Measurements from ENCODE around the gene CCDC83. TPM values are rescaled to one million over a fixed set of nuclear protein-coding genes. Genes with fewer than 3 reads are reported as not detected.

Gene CCDC83
- total and polyA plus RNA-seq, 5 donors, result not detected

DNA sequence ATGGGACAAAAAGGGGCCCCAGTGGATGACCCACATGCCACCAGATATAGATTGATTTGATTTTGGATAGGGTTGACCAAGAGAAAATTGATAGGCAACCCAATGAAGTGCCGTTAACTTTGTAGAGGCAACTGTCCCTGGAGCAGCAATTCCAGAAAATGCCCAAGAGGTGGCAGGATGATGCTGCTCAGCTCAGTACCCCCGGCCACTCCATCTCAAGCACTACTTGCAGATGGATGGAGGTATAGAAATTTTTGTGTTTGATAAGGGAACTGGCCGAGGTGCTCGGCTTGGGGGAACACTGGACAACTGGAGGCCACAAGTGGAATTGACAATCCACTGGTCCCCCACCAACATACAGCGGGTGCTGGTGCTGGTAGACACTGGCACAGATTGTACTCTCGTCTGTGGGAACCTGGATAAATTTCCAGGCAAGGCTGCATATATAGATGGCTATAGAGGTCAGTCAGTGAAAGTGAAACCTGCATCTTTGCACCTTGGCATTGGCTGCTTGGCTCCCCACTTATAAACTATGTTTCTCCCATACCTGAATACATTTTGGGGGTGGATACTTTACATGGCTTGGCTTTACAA lies 86.3 kb downstream of the CCDC83 start:
- Histone ChIP-seq H3K4me1 (ENCODE audit: control insufficient read depth, insufficient read depth, low read length) (peaks cover 3% of the 10 kb centered on the region), H3K9me3 (ENCODE audit: control insufficient read depth, low read length) (no peaks in the 10 kb centered on the region), H3K27ac (ENCODE audit: low read length) (no peak overlapping the region), H3K4me3 (ENCODE audit: low read length) (no peak overlapping the region), H3K27me3 (ENCODE audit: control insufficient read depth, insufficient read depth) (no peaks in the 10 kb centered on the region)
- DNase-seq (peak; percentile 41 to 71 (median 53)), ATAC-seq (peak; percentile 75 to 77)
- intact Hi-C loops (cut with DNase I), result loop anchor here in 3 of 4 donors (2.0 to 10.0 kb wide), 5 partner anchors 73 to 351 kb away; no protein-coding TSS in a partner anchor
- 17% methylated on average over 6 of the region's 6 CpGs for WGBS

DNA sequence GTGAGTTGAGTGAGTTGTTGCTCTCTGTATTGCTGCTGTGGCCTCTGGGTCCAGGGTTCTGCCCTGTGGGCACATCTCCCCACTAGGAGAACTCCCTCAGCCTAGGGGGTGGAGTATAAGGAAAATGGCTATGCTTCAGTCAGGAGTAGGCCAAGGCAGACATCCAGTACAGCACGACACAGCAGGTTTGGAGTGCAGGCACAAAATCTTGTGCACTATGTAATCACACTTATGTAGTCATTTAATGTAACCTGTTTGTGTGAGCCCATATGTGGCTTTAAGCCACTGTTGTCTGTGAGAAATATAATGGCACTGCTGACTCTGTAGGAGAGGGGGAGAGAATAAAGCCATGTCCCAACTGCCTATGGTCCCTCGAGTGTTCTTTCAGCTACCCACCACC lies 90.1 kb downstream of the CCDC83 start:
- Histone ChIP-seq H3K4me3 (ENCODE audit: low read length) (no peak overlapping the region), H3K9me3 (ENCODE audit: control insufficient read depth, low read length) (no peaks in the 10 kb centered on the region), H3K27ac (ENCODE audit: low read length) (no peak overlapping the region), H3K27me3 (ENCODE audit: control insufficient read depth, insufficient read depth) (no peaks in the 10 kb centered on the region), H3K4me1 (ENCODE audit: control insufficient read depth, insufficient read depth, low read length) (peaks cover 7% of the 10 kb centered on the region)
- no peak for DNase-seq
- intact Hi-C loops (cut with DNase I), result loop anchor here in 2 of 4 donors (10.0 kb wide), 2 partner anchors 70 to 270 kb away; no protein-coding TSS in a partner anchor
- 94% methylated on average over 2 of the region's 2 CpGs for WGBS
- ATAC-seq, result no peak

DNA sequence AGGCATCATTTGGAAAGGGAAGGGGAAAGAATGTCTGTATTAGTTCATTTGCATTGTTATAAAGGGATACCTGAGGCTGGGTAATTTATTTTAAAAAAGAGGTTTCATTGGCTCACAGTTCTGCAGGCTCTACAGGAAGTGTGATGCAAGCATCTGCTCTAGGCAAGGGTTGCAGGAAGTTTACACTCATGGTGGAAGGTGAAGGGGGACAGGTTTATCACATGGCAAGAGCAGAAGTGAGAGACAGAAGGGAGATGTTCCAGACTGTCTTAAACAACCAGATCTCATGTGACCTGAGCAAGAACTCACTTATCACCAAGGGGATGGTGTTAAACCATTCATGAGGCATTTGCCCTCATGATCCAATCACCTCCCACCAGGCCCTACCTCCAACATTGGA lies 90.6 kb downstream of the CCDC83 start:
- H3K4me3 ChIP-seq (ENCODE audit: low read length), result no peak overlapping the region
- DNase-seq, result no peak
- ATAC-seq, result no peak
- H3K27me3 ChIP-seq (ENCODE audit: control insufficient read depth, insufficient read depth), result no peaks in the 10 kb centered on the region
- H3K9me3 ChIP-seq (ENCODE audit: control insufficient read depth, low read length), result no peaks in the 10 kb centered on the region
- no peak overlapping the region for H3K27ac ChIP-seq (ENCODE audit: low read length)
- intact Hi-C loops (cut with DNase I), result loop anchor here in 2 of 4 donors (10.0 kb wide), 2 partner anchors 69 to 269 kb away; no protein-coding TSS in a partner anchor
- peaks cover 7% of the 10 kb centered on the region for H3K4me1 ChIP-seq (ENCODE audit: control insufficient read depth, insufficient read depth, low read length)

DNA sequence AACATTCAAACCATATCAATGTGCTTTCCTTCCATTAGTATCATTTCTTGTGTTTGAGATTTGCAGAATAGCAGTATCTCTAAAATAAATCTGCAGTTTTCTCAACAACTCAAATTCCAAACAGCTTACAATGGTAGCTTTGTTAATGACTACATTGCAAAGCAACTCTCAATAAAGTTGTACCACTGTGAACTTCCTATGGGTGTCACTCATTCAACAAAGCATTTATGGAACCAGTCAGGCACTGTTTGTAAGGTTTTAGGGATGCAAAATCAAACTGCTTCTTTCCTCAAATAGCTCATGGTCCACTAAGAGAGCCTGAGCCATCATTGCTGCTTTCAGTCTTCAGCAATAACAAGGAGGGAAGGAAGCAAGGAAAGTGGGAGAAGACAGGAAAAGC lies 91.0 kb downstream of the CCDC83 start:
- ATAC-seq, result no peak
- H3K27ac ChIP-seq (ENCODE audit: low read length), result peak overlapping the region; percentile 25
- intact Hi-C loops (cut with DNase I), result loop anchor here in 2 of 4 donors (10.0 kb wide), 2 partner anchors 69 to 269 kb away; no protein-coding TSS in a partner anchor

DNA sequence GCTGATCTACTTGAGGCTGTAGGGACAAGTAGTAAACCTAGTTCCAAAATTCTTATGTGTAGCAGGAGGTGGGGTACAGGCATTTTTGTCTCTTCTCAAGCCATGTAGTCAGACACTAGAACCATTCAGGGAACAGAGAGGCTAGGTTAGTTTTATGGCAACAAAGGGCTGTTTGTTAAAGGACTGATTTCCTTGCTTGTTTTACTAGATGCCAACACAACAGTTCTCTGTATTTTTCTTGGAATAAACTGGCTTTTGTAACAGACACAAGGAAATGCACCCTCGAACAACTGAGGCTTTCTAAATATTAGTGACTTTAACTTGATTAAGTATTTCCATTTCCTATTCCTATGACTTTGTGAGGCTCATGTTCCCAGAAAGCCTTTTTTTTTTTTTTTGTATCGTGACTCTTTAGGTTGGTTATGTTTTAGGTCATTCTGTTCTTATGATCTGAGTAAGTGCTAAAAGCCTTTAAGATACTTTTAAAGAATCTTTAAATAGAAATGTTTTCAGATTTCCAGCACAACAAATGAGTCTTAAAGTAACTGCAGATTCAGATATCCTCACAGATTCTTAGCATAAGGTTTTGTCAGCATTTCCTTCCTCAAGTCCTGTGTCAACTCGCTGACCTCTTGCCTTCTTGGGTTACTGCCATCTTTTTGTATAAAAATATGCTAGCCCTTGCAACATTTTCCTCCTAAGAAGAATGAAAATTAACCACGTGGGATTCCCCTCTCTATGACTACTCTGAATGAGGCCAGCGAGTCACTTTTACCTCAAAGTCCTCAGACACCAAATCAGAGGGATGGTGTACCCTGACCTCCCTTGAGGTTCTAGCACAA lies 92.5 kb downstream of the CCDC83 start:
- WGBS, result 23% methylated on average over 5 of the region's 5 CpGs
- Histone ChIP-seq H3K4me1 (ENCODE audit: control insufficient read depth, insufficient read depth, low read length) (peaks cover 7% of the 10 kb centered on the region), H3K9me3 (ENCODE audit: control insufficient read depth, low read length) (no peaks in the 10 kb centered on the region), H3K27me3 (ENCODE audit: control insufficient read depth, insufficient read depth) (no peaks in the 10 kb centered on the region), H3K27ac (ENCODE audit: low read length) (peak overlapping the region; percentile 77), H3K4me3 (ENCODE audit: low read length) (no peak overlapping the region)
- intact Hi-C loops (cut with DNase I), result loop anchor here in 2 of 4 donors (10.0 kb wide), 2 partner anchors 67 to 267 kb away; no protein-coding TSS in a partner anchor
- DNase-seq, result no peak
- peak; percentile 75 to 80 for ATAC-seq

More for the DNA sequence above, 91.0 kb downstream of the CCDC83 start:
- Histone ChIP-seq H3K27me3 (ENCODE audit: control insufficient read depth, insufficient read depth) (no peaks in the 10 kb centered on the region), H3K4me3 (ENCODE audit: low read length) (no peak overlapping the region), H3K4me1 (ENCODE audit: control insufficient read depth, insufficient read depth, low read length) (peaks cover 7% of the 10 kb centered on the region), H3K9me3 (ENCODE audit: control insufficient read depth, low read length) (no peaks in the 10 kb centered on the region)
- DNase-seq, result no peak

DNA sequence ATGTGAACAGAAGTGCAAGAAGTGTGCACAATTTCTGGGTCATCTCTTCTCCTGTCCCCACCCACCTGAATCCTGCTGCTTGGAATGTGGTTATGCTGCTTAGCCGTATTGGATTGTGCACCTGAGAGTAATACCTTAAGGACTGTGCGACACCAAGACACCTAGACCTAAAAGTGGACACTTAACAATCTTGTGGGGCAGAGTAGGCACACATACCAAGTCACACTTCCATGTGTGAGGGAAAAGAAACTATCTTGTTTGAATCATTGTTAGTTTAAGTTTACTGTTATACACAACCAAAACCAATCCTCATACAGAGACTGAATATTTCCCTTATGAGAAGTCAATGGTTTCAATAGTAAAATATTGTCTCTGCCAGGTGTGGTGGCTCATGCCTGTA lies 93.7 kb downstream of the CCDC83 start:
- Histone ChIP-seq H3K4me1 (ENCODE audit: control insufficient read depth, insufficient read depth, low read length) (peaks cover 7% of the 10 kb centered on the region), H3K9me3 (ENCODE audit: control insufficient read depth, low read length) (no peaks in the 10 kb centered on the region), H3K27me3 (ENCODE audit: control insufficient read depth, insufficient read depth) (no peaks in the 10 kb centered on the region), H3K4me3 (ENCODE audit: low read length) (no peak overlapping the region), H3K27ac (ENCODE audit: low read length) (no peak overlapping the region)
- intact Hi-C loops (cut with DNase I), result loop anchor here in 2 of 4 donors (10.0 kb wide), 2 partner anchors 66 to 266 kb away; no protein-coding TSS in a partner anchor
- WGBS, result 89% methylated on average over 2 of the region's 2 CpGs
- no peak for DNase-seq
- no peak for ATAC-seq

DNA sequence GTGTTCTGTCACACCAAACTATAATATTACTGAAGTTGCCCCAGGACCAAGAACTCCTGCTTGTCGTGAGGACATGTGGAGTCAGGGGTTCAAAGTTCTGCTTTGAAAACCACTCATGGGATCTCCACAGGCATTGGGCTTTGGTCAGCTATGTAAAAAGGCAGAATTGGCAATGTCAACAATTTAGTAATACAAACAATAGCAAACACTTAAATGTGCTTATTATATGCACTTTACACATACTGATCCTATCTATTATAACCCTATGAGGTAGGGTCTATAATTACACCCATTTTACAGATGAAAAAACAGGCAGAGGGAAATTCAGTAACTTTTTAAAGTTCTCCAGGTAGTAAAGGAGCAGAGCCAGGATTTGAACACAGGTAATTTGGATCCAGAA lies 94.6 kb downstream of the CCDC83 start:
- Histone ChIP-seq H3K4me1 (ENCODE audit: control insufficient read depth, insufficient read depth, low read length) (peaks cover 10% of the 10 kb centered on the region), H3K27me3 (ENCODE audit: control insufficient read depth, insufficient read depth) (no peaks in the 10 kb centered on the region), H3K4me3 (ENCODE audit: low read length) (no peak overlapping the region), H3K27ac (ENCODE audit: low read length) (no peak overlapping the region), H3K9me3 (ENCODE audit: control insufficient read depth, low read length) (no peaks in the 10 kb centered on the region)
- 88% methylated on average over 1 of the region's 1 CpG for WGBS
- intact Hi-C loops (cut with DNase I), result loop anchor here in 2 of 4 donors (10.0 kb wide), 2 partner anchors 65 to 265 kb away; no protein-coding TSS in a partner anchor
- no peak for ATAC-seq
- no peak for DNase-seq

DNA sequence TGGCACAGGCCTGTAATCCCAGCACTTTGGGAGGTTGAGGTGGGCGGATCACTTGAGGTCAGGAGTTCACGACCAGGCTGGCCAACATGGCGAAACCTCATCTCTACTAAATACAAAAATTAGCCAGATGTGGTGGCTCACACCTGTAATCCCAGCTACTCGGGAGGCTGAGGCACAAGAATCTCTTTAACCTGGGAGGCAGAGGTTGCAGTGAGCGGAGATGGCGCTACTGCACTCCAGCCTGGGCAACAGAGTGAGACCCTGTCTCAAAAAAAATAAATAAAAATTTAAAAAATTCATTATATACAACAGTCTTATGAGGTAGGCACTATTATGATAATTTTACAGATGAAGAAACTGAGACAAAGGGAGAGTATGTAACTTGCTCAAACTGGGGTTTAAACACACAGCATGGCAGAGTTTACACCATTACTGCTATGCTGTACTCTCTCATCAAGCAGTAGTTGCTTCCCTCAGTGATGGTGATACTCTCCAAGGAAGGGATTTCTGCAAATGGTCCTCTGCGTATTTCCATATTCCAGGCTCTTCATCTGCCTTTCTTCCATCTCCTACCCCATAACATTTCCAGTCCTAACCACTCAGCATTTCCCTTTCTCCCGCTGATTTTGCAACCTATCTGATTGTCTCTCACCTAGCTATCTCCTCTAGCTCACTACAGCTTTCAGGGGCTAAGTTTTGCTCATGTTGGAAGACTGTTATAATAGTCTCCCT lies 95.3 kb downstream of the CCDC83 start:
- Histone ChIP-seq H3K4me1 (ENCODE audit: control insufficient read depth, insufficient read depth, low read length) (peaks cover 10% of the 10 kb centered on the region), H3K9me3 (ENCODE audit: control insufficient read depth, low read length) (no peaks in the 10 kb centered on the region), H3K27ac (ENCODE audit: low read length) (no peak overlapping the region), H3K4me3 (ENCODE audit: low read length) (no peak overlapping the region), H3K27me3 (ENCODE audit: control insufficient read depth, insufficient read depth) (no peaks in the 10 kb centered on the region)
- intact Hi-C loops (cut with DNase I), result no loop called here
- WGBS, result 96% methylated on average over 8 of the region's 8 CpGs
- ATAC-seq, result no peak
- DNase-seq, result no peak

DNA sequence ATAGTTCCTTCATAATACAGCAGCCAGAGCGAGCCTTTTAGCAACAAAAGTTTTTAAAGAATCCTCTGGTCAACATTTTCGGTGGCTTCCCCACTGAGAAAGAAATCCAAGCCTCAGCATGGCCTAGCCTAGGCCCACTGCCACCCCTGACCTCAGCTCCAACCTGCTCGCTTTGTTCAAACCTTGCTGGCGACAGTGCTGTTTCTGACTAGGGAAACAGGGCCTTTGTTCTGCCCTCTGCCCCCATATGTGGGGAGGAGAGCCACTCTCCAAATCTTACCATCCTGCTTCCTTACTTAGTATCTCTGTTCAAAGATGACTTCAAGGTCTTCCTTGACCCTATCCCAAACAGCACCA lies 95.8 kb downstream of the CCDC83 start:
- no peak overlapping the region for H3K4me3 ChIP-seq (ENCODE audit: low read length)
- no peak for DNase-seq
- peak in 1 of 2 donors; percentile 4 for ATAC-seq
- H3K27me3 ChIP-seq (ENCODE audit: control insufficient read depth, insufficient read depth), result no peaks in the 10 kb centered on the region
- H3K4me1 ChIP-seq (ENCODE audit: control insufficient read depth, insufficient read depth, low read length), result peaks cover 7% of the 10 kb centered on the region
- intact Hi-C loops (cut with DNase I), result no loop called here
- no peaks in the 10 kb centered on the region for H3K9me3 ChIP-seq (ENCODE audit: control insufficient read depth, low read length)
- 94% methylated on average over 4 of the region's 4 CpGs for WGBS
- H3K27ac ChIP-seq (ENCODE audit: low read length), result no peak overlapping the region

DNA sequence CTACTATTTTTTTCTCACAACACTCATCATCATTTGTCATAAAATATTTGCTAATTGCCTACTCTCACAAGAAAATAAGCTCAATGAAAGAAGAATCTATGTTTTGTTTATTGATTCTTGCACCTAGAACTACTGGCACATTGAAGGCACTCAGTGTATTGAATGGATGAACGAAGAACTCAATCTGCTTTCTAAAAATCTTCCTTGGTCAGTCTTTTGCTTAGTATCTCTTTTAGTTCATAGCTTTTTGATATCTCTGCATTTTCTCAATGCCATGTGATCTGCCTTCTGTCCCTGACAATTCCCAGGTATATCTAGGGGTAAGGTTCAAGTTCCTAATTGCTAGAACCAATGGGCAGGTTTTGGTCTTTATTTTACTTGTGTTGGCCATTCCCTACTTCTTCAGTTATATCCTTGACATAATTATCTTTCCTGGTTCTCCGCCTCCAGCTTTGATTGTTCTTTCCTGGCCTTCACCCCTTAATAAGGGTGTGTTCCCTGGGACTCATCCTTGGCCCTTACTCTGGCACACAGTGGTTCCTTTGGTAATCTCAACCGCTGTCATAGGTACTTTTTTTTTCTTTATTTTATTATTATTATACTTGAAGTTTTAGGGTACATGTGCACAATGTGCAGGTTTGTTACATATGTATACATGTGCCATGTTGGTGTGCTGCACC lies 96.4 kb downstream of the CCDC83 start:
- H3K27me3 ChIP-seq (ENCODE audit: control insufficient read depth, insufficient read depth), result no peaks in the 10 kb centered on the region
- H3K27ac ChIP-seq (ENCODE audit: low read length), result no peak overlapping the region
- H3K9me3 ChIP-seq (ENCODE audit: control insufficient read depth, low read length), result no peaks in the 10 kb centered on the region
- intact Hi-C loops (cut with DNase I), result no loop called here
- DNase-seq (no peak), ATAC-seq (no peak)
- 95% methylated on average over 3 of the region's 3 CpGs for WGBS
- H3K4me3 ChIP-seq (ENCODE audit: low read length), result no peak overlapping the region
- peaks cover 7% of the 10 kb centered on the region for H3K4me1 ChIP-seq (ENCODE audit: control insufficient read depth, insufficient read depth, low read length)

Measured in right cardiac atrium (tissue), 5 donors.